Lung (tissue), 12 donors: ENCODE measurements around the gene EDN1. TPM values are rescaled to one million over a fixed set of nuclear protein-coding genes. Genes with fewer than 3 reads are reported as not detected.

Experiments used
- ATAC-seq: fragments of 200-7000 bp; cut with Tn5 transposase; one replicate; pipeline ENCODE4 v1.9.1; 2020; ENCODE audit warnings: moderate number of reproducible peaks; ENCODE audit not compliant: insufficient read depth, low FRiP score
- DNase-seq, 3 donors: peaks; one replicate each; pipeline ENCODE4 v3.0.0-alpha.2; 2013 to 2017
- H3K27ac ChIP-seq, 2 donors: one replicate each; pipeline ENCODE4 v1.5.1; 2013; ENCODE audit warnings: mild to moderate bottlenecking in 2 of 2, moderate library complexity in 2 of 2, control low read depth in 1 of 2, inconsistent platforms in 1 of 2, low read depth in 1 of 2, low read length in 1 of 2
- H3K27me3 ChIP-seq, 3 donors: one replicate each; pipeline ENCODE4 v1.5.1; 2013; ENCODE audit warnings: low read length in 2 of 3; ENCODE audit not compliant: control insufficient read depth in 3 of 3, insufficient read depth in 3 of 3
- H3K36me3 ChIP-seq, 4 donors: one replicate each; pipeline ENCODE4 v1.5.1; 2013; ENCODE audit warnings: low read length in 4 of 4, mild to moderate bottlenecking in 1 of 4, moderate library complexity in 1 of 4; ENCODE audit not compliant: control insufficient read depth in 4 of 4, insufficient read depth in 4 of 4
- H3K4me1 ChIP-seq, 5 donors: one replicate each; pipeline ENCODE4 v1.5.1; 2013; ENCODE audit warnings: low read length in 5 of 5, mild to moderate bottlenecking in 2 of 5, moderate library complexity in 1 of 5; ENCODE audit not compliant: control insufficient read depth in 5 of 5, insufficient read depth in 5 of 5
- H3K4me3 ChIP-seq: one replicate; pipeline ENCODE4 v1.5.1; 2013; ENCODE audit warnings: mild to moderate bottlenecking, control low read depth, moderate library complexity
- H3K9ac ChIP-seq, 2 donors: one replicate each; pipeline ENCODE4 v1.5.1; 2013; ENCODE audit warnings: low read length in 2 of 2, control low read depth in 1 of 2; ENCODE audit not compliant: insufficient read depth in 1 of 2
- H3K9me3 ChIP-seq, 4 donors: one replicate each; pipeline ENCODE4 v1.5.1; 2013; ENCODE audit warnings: low read length in 3 of 4, mild to moderate bottlenecking in 1 of 4, moderate library complexity in 1 of 4; ENCODE audit not compliant: control insufficient read depth in 4 of 4, insufficient read depth in 3 of 4
- WGBS, 2 donors: extraction: QIAGEN DNeasy Blood & Tissue Kit; methylation state at CpG; one replicate each; pipeline ENCODE4 v1.1.7; 2013; 5-methylcytosine and 5-hydroxymethylcytosine counted together
- polyA plus RNA-seq, 2 donors: library from polyadenylated mRNA; stranded (reverse); fragments of 200-250 nt; gene quantifications; one replicate each; pipeline ENCODE4 v1.2.1, GENCODE V29; 2013
- total RNA-seq, 2 donors: library from RNA; depleted of rRNA in 1 of 2; stranded (reverse); fragments of >200 nt in 1 of 2; gene quantifications; one replicate each; pipeline ENCODE4 v1.2.1, GENCODE V29; 2014 to 2021
- TF ChIP-seq, protein P1 (sequence below): IDR thresholded peaks from 2 replicates; pipeline ENCODE4 v1.5.1; 2012; ENCODE audit warnings: mild to moderate bottlenecking; ENCODE audit errors: control extremely low read depth, extremely low read depth
- donor health status: control.
- donor health status: control.
- donor health status: Bipolar disorder and iron deficiency.
- donor health status: healthy.
- donor health status: DM: yes; HTN: yes; CAD: no.

The EDN1 gene
- total and polyA plus RNA-seq, 4 donors, result 18.4 to 112 (median 40.3) TPM

DNA sequence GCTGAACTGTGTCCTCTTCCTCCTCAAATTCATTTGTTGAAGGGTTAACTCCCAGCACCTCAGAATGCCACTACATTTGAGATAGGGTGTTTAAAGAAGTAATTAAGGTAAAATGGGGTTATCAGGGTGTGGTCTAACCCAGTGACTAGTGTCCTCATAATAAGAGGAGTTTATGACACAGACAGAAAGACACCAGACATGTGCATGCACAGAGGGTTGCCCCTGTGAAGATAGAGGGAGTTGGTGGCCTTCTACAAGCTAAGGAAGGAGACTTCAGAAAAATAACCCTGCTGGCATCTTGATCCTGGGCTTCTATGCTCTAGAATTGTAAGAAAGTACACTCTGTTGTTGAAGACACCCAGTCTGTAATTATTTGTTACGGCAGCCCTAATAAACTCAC lies 24.9 kb upstream of the EDN1 start:
- no peak for DNase-seq
- Histone ChIP-seq H3K9me3 (no peaks in the 10 kb centered on the region), H3K9ac (no peak overlapping the region), H3K4me1 (no peaks in the 10 kb centered on the region), H3K27me3 (no peaks in the 10 kb centered on the region), H3K27ac (no peak overlapping the region), H3K4me3 (no peak overlapping the region), H3K36me3 (no peaks in the 10 kb centered on the region)
- WGBS, 2 donors, result 86 to 98% methylated on average over 1 of the region's 1 CpG
- TF ChIP-seq, protein P1, sequence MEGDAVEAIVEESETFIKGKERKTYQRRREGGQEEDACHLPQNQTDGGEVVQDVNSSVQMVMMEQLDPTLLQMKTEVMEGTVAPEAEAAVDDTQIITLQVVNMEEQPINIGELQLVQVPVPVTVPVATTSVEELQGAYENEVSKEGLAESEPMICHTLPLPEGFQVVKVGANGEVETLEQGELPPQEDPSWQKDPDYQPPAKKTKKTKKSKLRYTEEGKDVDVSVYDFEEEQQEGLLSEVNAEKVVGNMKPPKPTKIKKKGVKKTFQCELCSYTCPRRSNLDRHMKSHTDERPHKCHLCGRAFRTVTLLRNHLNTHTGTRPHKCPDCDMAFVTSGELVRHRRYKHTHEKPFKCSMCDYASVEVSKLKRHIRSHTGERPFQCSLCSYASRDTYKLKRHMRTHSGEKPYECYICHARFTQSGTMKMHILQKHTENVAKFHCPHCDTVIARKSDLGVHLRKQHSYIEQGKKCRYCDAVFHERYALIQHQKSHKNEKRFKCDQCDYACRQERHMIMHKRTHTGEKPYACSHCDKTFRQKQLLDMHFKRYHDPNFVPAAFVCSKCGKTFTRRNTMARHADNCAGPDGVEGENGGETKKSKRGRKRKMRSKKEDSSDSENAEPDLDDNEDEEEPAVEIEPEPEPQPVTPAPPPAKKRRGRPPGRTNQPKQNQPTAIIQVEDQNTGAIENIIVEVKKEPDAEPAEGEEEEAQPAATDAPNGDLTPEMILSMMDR, result no peak
- ATAC-seq, result no peak

- Histone ChIP-seq H3K27me3 (no peaks in the 10 kb centered on the region), H3K4me1 (no peaks in the 10 kb centered on the region), H3K9ac (no peak overlapping the region), H3K36me3 (no peaks in the 10 kb centered on the region), H3K27ac (no peak overlapping the region), H3K9me3 (no peaks in the 10 kb centered on the region), H3K4me3 (no peak overlapping the region)
- WGBS, 2 donors, result 61 to 71% methylated on average over 2 of the region's 2 CpGs
- DNase-seq, result no peak
- peak; percentile 58 for ATAC-seq
- TF ChIP-seq, protein P1, result no peak
Measured at GRCh38 chr6:12265791-12266190, 24.4 kb upstream of the EDN1 start.

GRCh38 chr6:12266571-12266970 lies 23.6 kb upstream of the EDN1 start:
- Histone ChIP-seq H3K4me1 (no peaks in the 10 kb centered on the region), H3K27me3 (no peaks in the 10 kb centered on the region), H3K9ac (no peak overlapping the region), H3K36me3 (no peaks in the 10 kb centered on the region), H3K27ac (no peak overlapping the region), H3K9me3 (peaks cover 0 to 2% (median 0%) of the 10 kb centered on the region in 4 donors), H3K4me3 (no peak overlapping the region)
- no peak for ATAC-seq
- WGBS, 2 donors, result 38 to 64% methylated on average over 2 of the region's 2 CpGs
- TF ChIP-seq, protein P1, result no peak
- no peak for DNase-seq

DNA sequence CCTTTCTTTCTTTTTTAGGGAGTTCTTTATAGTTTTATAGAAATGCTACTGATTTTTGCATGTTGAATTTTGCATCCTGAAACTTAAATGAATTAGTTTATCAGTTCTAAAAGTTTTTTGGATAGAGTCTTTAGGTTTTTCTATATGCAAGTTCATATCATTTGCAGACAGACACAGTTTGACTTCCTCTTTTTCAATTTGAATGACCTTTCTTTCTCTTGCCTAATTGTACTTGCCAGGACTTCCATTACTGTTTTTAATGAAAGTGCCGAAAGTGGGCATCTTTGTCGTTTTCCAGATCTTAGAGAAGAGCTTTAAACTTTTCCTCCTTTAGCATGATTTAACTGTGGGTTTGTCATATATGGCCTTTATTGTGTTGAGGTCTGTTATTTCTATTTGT lies 21.1 kb upstream of the EDN1 start:
- TF ChIP-seq, protein P1, result no peak
- Histone ChIP-seq H3K4me3 (no peak overlapping the region), H3K9ac (no peak overlapping the region), H3K4me1 (no peaks in the 10 kb centered on the region), H3K36me3 (no peaks in the 10 kb centered on the region), H3K27me3 (no peaks in the 10 kb centered on the region), H3K9me3 (peaks cover 0 to 4% (median under 1%) of the 10 kb centered on the region in 4 donors), H3K27ac (no peak overlapping the region)
- no peak for ATAC-seq
- 29 to 58% methylated on average over 2 of the region's 2 CpGs for WGBS, 2 donors
- DNase-seq, result no peak
